PFSK-1 (cell line): ENCODE measurements around the gene LDB2.

ENCODE experiments used
- POLR2AphosphoS5 ChIP-seq: IDR thresholded peaks from 2 replicates; pipeline ENCODE4 v1.6.1; 2012; ENCODE audit warnings: low read depth, mild to moderate bottlenecking, control low read depth, low read length, moderate library complexity
- TAF1 ChIP-seq: IDR thresholded peaks from 2 replicates; pipeline ENCODE4 v1.6.1; 2012; ENCODE audit warnings: low read length, control low read depth, borderline replicate concordance; ENCODE audit not compliant: insufficient read depth

DNA sequence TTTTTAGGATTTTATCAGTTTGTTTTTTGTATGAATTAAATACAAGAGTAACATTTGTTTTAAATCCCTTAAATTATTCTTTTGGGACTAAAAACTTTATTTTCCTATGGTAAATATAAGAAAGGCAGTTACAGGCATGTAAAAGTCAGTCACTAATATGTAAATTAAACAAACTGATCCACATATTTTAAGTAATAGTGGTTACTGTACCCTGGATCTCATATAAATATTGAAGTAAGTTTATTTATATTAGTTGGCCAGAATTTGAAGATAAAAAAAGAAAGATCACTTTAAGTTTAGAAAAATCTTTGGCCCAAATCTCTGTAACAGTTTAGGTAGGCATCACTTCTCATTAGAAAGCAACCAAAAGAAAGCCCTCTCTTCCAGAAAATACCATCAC lies 45.8 kb downstream of the LDB2 start:
- TF ChIP-seq TAF1 (no peak), POLR2AphosphoS5 (no peak)
